ENCODE data around the gene RNF14.

The RNF14 gene

GRCh38 chr5:141982626-141983025 is 13.7 kb downstream of the RNF14 start:
- no peak for DNase-seq

DNA sequence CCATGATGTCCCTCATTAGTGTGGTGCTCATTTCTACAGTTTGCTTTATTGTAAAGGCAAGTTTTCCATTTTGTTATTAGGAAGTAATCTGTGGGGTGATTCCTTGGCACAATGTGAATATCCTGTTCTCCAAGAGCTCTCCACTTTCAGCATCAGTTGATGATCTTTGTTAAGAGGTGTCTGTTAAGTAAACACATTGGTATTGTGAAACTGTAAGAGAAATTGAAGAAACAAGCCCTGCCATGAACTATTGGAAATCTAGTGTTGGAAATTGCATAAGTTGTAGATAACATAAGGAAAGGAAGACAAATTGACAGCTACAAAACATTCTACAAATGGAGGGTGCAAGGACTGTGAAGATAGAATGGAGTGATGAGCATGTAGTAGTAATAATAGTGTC is 17.2 kb downstream of the RNF14 start:
- no peak for DNase-seq

DNA sequence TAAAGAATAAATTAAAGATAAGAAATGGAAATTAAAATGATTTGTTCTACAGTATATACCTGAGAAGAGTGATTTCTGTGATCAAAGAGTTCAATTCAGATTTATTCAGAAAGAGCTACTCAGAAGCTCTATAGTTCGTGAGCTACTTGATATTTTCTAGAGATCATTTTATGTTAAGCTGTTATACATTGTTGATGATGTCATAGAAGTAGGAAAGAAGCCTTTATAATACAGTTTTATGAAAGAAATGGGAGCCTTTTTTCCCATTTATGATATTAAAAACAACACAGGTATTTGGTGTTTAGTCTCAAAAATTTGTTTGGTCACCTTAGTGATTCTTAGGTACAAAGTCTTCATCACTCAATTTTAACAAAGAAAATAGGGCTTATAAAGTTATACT is 20.8 kb downstream of the RNF14 start:
- DNase-seq, result no peak

- DNase-seq, result peak; percentile 87 to 88
Observed at GRCh38 chr5:141992349-141992963, 23.6 kb downstream of the RNF14 start.

DNA sequence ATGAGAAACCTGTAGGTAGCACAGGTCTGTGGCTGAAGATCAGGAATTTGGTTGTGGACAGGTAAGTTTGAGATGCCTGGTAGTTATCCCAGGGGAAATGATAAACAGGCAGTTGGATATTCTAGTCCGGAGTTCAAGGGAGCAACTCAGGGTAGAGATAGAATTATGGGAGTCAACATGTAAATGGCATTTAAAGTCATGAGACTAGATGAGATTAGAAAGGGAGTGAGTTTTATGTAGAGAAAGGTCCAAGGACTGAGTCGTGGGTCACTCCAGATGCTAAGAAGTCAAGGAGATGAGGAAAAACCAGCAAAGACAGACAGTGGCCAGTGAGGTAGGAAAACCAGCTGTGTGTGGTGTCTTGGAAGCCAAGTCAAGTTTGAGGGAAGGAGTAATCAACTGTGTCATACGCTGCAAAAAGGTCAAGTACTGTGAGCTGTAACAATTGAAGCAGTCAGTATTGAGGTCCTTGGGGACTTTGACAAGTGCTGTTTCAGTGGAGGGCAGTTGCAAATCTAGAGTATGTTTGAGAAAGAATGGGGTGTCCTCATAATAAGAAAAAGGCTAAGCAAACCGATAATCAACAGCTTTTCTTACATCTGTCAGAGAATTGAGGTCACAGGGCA is 25.7 kb downstream of the RNF14 start:
- DNase-seq, result no peak

DNA sequence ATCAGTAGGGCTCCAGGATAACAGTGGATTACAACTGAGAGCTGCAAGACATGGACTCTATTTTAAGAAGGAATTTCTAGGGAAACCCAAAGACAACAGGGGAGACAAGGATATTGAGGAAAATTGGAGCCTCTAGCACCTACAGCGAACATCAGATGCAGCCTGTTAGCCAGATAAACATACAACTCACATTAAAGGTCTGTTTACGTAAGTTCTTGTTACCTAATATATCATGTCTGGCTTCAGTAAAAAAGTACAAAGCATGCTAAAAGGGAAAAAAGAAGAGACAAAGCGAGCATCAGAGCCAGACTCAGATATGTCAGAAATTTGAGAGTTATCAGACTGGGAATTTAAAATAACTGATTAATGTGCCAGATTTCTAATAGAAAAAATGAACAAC is 26.8 kb downstream of the RNF14 start:
- DNase-seq, result no peak

GRCh38 chr5:141997358-141997960 is 28.6 kb downstream of the RNF14 start:
- DNase-seq, result no peak

GRCh38 chr5:142000173-142000572 is 31.3 kb downstream of the RNF14 start:
- no peak for DNase-seq

DNA sequence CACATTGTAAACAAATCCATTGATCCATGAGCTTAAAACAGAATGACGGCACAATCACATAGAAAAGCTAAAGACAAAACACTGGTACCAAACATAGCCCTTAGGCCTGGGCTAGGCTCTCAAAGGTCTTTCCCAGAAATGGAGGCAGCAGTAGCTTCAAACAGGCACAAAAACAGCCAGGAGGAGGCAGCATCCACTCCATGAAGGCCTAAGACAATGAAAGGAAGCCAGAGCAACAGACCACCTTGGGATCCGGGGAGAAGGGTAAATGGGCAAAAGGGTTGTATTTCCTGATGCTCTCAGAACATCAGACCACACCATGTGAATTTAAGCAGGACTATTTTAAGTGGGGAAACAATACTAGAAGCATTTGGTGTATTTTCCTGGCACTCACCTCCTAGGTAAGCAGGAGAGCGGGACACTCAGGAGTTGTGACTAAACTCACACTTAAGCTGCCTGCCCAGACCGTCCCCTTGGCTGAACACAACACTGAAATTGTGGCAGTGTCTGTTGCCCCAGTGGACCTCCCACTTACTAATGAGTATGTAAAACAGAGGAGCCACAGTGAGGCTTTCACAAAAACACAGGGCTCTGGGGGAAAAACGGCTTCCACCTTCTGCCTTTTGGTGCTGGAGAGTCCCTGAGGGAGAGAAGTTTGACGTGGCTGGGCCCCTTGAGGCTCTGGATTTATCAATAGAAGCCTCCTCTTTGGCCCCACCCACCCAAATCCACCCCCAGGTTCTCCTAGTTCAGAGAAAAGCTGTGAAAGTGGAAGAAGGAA is 32.0 kb downstream of the RNF14 start:
- no peak for DNase-seq

DNA sequence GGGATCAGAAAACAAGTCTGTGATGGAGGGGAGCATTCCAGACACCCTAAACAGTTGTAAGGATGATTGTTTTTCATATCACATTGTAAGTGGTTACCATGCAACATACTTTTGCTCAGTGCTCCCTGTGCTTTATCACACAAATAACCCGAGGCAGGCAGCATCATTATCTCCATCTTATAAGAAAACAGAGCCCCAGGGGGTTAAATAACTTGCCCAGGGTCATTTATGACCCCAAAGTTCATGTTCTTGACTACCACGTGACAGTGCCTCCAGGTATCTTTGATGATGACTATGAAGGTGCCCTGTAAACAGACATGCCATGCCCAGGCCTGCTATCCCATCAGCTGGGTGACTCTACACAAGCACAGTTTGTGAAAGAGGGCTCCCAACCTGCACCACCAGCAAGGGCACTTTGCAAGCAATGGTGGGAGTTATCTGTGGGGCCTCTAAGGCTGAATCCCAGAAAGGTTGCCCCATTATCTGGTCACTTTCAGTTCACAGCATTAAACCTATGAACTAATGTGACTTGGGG is 34.4 kb downstream of the RNF14 start:
- no peak for DNase-seq

GRCh38 chr5:142006363-142007236 is 37.7 kb downstream of the RNF14 start:
- DNase-seq, result no peak

- DNase-seq, result no peak
Observed at GRCh38 chr5:142007237-142007544, 38.3 kb downstream of the RNF14 start.

- no peak for DNase-seq
Observed at GRCh38 chr5:142008813-142009212, 39.9 kb downstream of the RNF14 start.

DNA sequence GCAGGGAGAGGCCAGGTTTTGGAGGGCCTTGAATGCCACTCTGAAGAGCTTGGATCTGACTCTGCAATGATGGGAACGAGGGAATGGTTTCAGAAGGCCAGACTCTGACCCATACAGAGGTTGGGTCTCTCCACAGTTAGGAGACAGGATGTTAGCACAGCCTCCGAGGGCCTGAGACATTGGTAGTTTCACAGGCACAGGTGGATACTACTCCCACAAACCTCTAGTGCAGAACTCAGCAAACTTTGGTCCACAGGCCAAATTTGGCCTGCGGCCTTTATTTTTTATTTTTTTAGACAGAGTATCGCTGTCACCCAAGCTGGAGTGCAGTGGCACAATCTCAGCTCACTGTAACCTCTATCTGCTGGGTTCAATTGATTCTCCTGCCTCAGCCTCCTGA is 41.0 kb downstream of the RNF14 start:
- DNase-seq, result no peak

GRCh38 chr5:142011572-142012185 is 42.8 kb downstream of the RNF14 start:
- DNase-seq, result no peak

DNA sequence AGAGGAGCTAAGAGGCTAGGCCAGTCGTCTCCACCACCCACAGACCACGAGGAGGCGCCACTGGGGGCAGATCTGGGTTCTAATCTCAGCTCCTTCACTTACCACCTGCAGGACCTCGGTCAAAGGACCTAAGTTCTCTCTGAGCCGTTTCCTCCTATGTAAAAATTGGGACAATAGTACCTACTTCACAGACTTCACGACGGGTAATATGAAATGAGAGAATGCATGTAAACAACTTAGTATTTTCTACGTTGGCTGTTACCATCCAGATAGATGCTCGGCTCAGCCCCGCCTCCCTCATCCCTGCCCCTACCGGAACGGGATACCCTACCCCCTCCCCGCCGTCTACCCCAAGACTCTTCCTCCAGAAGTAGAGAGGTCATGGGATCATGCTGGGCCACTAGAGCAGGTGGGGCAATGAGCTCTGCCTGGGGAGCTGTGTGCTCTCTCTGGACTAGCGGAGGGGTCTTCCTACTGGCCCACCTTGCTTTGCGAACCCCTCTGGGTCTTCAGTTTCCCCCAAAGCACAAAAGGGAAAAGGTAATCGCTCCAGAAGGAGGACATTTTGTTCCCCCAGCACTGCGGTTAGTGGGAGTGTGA is 43.4 kb downstream of the RNF14 start:
- peak; percentile 82 to 86 for DNase-seq

- peak; percentile 70 to 74 for DNase-seq
Observed at GRCh38 chr5:142012792-142013388, 44.0 kb downstream of the RNF14 start, which contains the start of gene GNPDA1. Gene GNPDA1 (minus strand): TSS chr5:142013027. CDS start chr5:142012035, 992 bp downstream.

GRCh38 chr5:142013734-142014521 is 45.0 kb downstream of the RNF14 start:
- peak in 1 of 2 experiments; percentile 27 for DNase-seq

DNA sequence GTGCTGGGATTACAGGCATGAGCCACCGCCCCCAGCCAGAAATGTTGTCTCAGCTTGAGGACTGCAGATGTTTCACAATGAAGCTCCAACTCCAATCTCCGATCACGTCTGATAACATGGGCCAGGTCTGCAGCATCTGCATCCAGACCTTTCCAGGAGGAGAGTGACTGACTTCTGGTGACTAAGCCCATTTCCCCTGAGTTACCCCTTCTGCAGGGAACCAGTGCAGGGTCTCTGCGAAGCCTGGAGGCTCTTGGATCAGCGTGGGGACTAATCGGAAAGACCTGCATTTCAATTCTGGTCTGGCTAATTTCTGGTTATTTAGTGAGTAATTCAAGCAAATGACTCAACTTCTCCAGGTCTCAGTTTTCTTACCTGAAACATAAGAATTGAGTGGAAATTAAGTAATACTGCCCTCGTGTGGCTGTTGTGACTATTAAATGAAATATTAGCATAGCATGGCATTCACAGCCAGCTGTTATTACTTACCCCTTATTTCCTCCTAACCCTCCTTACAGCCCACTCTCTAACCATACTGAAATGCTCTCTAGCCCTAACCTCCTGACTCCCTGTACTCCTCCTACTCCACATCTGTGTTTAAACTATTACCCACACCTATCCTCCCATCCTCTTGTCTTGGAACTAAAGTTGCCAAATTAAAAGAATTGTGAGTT is 46.1 kb downstream of the RNF14 start:
- peak; percentile 60 to 73 for DNase-seq
